Ovary (tissue), 9 donors: Measurements from ENCODE around the gene GAREM1. TPM values are rescaled to one million over a fixed set of nuclear protein-coding genes. Genes with fewer than 3 reads are reported as not detected.
"Not testable (repeated sequence)": the region's sequence is repeated elsewhere in the genome, so short reads cannot be mapped to it uniquely, and the experiment has no call there.

Experiments
- DNase-seq, 5 donors: peaks; one replicate each; pipeline ENCODE4 v3.0.0-alpha.2; 2019 to 2020
- H3K27ac ChIP-seq, 2 donors: fragments of 200-600 bp; one replicate each; pipeline versions ENCODE4 v1.5.1 to v1.8.0; 2019 to 2022
- H3K27me3 ChIP-seq: fragments of 200-600 bp; one replicate; pipeline ENCODE4 v1.8.0; 2022
- H3K36me3 ChIP-seq: fragments of 200-600 bp; sonication (generic); one replicate; pipeline ENCODE4 v1.5.1; 2019
- H3K4me1 ChIP-seq: one replicate; pipeline ENCODE4 v1.8.1; 2013; ENCODE audit warnings: mild to moderate bottlenecking, moderate library complexity; ENCODE audit not compliant: insufficient read depth
- H3K4me3 ChIP-seq: fragments of 200-600 bp; sonication (generic); one replicate; pipeline ENCODE4 v1.5.1; 2017
- H3K9me3 ChIP-seq, 2 donors: fragments of 200-600 bp in 1 of 2; sonication (generic) in 1 of 2; one replicate each; pipeline versions ENCODE4 v1.5.1 to v1.8.1; 2013 to 2019; ENCODE audit warnings: mild to moderate bottlenecking in 1 of 2, moderate library complexity in 1 of 2
- CTCF ChIP-seq, 3 donors: fragments of 450-650 bp in 2 of 3; fragments of 200-600 bp in 1 of 3; IDR thresholded peaks; one replicate each; pipeline versions ENCODE4 v1.5.1 to v1.8.0; 2016 to 2022; ENCODE audit warnings: antibody characterized with exemption in 3 of 3, mild to moderate bottlenecking in 1 of 3
- EP300 ChIP-seq: sonication (generic); formaldehyde crosslinking; IDR thresholded peaks from one replicate; pipeline ENCODE4 v1.6.1; 2017; ENCODE audit warnings: antibody characterized with exemption
- POLR2A ChIP-seq: fragments of 450-650 bp; IDR thresholded peaks from one replicate; pipeline ENCODE4 v1.6.1; 2017; ENCODE audit warnings: antibody characterized with exemption, mild to moderate bottlenecking, moderate library complexity
- WGBS, 3 donors: extraction: QIAGEN DNeasy Blood & Tissue Kit in 1 of 3; methylation state at CpG; one replicate each; pipeline versions ENCODE4 v1.1.5 to v1.1.7; 2013 to 2017; 5-methylcytosine and 5-hydroxymethylcytosine counted together
- intact Hi-C, 4 donors: fragments of 100-400 bp; cut with DNase I; formaldehyde crosslinking; loops; one replicate each; pipeline versions ENCODE4 v1.11.0 to v1.15.1; 2022 to 2023
- polyA plus RNA-seq, 2 donors: library from polyadenylated mRNA; stranded (reverse); fragments of 200-250 nt in 1 of 2; fragments of 350-450 nt in 1 of 2; fragmentation: Illumina TruSeq in 1 of 2; extraction: RNeasy Lipid Tissue Mini Kit (QIAGEN cat#74804) in 1 of 2; gene quantifications; one replicate each; pipeline ENCODE4 v1.2.3, GENCODE V29; 2013 to 2014
- total RNA-seq, 7 donors: library from RNA; depleted of rRNA in 2 of 7; stranded (reverse); fragments of >200 nt in 2 of 7; fragmentation: NEBNext Ultra II Directional in 3 of 7; extraction: Animal tissue kit (Norgen Biotek cat#: 25700) in 3 of 7; gene quantifications; one replicate each; pipeline versions ENCODE4 v1.1.0 to v1.2.4, GENCODE V29; 2016 to 2023
- donor health status: DM: no; HTN: no; CAD: no; lungs with moderate emphysema.
- donor health status: DM: no; HTN: no; CAD: no.
- donor health status: Bipolar disorder and iron deficiency.
- donor health status: DM: yes; HTN: yes; CAD: no.
- donor health status: DM: no; HTN: no; CAD: no.
- donor health status: DM: yes; HTN: yes; CAD: no.

GAREM1 gene
- total and polyA plus RNA-seq, 9 donors: 2.7 to 15.2 (median 7.1) TPM

DNA sequence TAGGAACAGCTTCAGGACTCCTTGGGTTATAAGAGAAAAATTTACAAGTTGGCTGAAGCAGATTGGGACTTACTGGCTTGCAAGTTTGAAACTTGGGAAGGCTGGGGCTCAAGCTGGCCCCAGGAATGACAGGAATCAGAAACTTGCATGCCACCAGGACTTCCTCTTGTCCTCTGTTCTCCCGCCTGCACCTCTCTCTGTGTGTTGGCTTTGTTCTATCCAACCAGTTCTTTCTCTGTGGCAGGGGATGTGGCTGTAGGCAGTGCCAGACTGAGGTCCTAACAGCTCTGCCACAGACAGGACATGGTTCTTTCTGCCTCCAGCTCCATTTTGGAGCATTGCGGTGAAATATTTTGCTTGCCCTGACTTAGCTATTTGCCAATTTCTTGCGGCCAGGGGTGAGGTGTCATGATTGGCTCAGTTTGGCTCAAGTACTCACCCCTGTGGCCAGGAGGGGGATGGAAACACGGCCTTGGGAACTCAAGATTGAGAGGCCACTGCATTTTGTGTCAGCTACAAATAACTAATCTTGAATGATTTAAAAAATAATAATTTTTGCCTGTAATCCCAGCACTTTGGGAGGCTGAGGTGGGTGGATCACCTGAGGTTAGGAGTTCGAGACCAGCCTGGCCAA, 231.9 kb downstream of the GAREM1 start:
- WGBS, 3 donors: 83 to 91% (median 85%) methylated on average over 5 of the region's 5 CpGs
- intact Hi-C loops: no loop called here
- no peaks in the 10 kb centered on the region for H3K27me3 ChIP-seq
- TF ChIP-seq POLR2A (no peak), CTCF (IDR thresholded peaks at IDR 0.05) (no peak), EP300 (no peak)
- DNase-seq: no peak
- no peak overlapping the region for H3K4me3 ChIP-seq
- H3K36me3 ChIP-seq: no peaks in the 10 kb centered on the region
- H3K4me1 ChIP-seq: no peaks in the 10 kb centered on the region
- no peak overlapping the region for H3K27ac ChIP-seq
- H3K9me3 ChIP-seq: no peaks in the 10 kb centered on the region

DNA sequence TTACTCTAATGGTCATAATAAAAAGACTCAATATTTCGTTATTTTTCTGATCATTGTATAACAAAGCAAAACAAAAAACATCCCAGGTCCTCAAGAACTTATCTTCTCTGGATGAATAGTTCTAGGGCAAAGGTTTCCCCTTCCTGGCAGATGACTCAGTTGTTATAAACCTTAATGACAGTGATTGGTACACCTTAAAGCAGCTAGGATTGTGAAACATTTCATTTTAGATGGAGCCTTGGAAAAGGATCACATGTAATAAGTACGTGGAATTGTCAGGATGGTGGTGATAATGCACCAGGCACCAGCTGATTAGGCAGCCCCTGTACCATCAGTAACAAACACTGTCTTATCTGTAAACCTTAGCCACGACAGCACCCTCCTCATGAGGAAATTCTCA, 233.6 kb downstream of the GAREM1 start:
- intact Hi-C loops: no loop called here
- TF ChIP-seq EP300 (no peak), CTCF (IDR thresholded peaks at IDR 0.05) (no peak)
- Histone ChIP-seq H3K27me3 (no peaks in the 10 kb centered on the region), H3K27ac (no peak overlapping the region), H3K36me3 (no peaks in the 10 kb centered on the region), H3K9me3 (no peaks in the 10 kb centered on the region), H3K4me1 (no peaks in the 10 kb centered on the region), H3K4me3 (no peak overlapping the region)
- 17 to 53% (median 34%) methylated on average over 3 of the region's 3 CpGs for WGBS, 3 donors
- DNase-seq: no peak

DNA sequence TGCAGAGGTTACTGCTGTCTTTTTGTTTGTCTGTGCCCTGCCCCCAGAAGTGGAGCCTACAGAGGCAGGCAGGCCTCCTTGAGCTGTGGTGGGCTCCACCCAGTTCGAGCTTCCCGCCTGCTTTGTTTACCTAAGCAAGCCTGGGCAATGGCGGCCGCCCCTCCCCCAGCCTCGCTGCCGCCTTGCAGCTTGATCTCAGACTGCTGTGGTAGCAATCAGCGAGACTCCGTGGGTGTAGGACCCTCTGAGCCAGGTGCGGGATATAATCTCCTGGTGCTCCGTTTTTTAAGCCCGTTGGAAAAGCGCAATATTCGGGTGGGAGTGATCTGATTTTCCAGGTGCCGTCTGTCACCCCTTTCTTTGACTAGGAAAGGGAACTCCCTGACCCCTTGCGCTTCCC, 237.3 kb downstream of the GAREM1 start:
- H3K4me1 ChIP-seq, H3K4me3 ChIP-seq, intact Hi-C loops, H3K27ac ChIP-seq, H3K27me3 ChIP-seq, DNase-seq, H3K36me3 ChIP-seq, H3K9me3 ChIP-seq: not testable (repeated sequence)
- WGBS, 3 donors: 94 to 99% (median 97%) methylated on average over 14 to 15 of the region's 15 CpGs

DNA sequence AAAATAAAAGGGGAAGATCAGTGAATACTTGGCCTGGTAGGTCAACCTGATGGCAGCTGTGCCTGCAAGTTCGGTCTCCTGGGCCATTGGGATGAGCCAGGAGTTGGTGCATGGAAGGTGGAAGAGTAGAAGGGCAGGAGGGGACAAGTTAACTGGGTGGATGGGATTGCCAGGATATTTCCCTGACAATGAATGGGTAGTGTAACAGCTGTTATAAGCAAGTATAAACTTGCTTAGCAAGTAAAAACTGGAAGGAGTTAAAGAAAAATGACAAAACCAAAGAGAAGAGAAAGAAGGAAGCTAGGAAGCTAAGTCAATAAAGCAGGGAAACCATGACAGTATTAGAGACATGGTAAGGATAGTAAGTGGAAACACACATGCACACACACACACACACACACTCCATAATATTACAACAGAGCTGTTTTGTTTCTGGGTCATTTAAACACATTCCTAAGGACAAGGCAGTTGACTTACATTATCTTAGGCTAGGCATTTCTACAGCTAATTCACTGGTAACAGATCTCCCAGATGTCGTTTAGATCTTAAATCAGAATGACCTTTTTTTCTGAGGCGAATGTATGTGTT, 251.2 kb downstream of the GAREM1 start:
- WGBS, 3 donors: 69 to 79% (median 75%) methylated on average over 3 of the region's 3 CpGs
- Histone ChIP-seq H3K4me1 (no peaks in the 10 kb centered on the region), H3K36me3 (no peaks in the 10 kb centered on the region), H3K27me3 (no peaks in the 10 kb centered on the region), H3K27ac (no peak overlapping the region), H3K9me3 (no peaks in the 10 kb centered on the region), H3K4me3 (no peak overlapping the region)
- TF ChIP-seq CTCF (IDR thresholded peaks at IDR 0.05): no peak
- no peak for TF ChIP-seq POLR2A
- TF ChIP-seq EP300: no peak
- no peak for DNase-seq
- intact Hi-C loops: no loop called here

DNA sequence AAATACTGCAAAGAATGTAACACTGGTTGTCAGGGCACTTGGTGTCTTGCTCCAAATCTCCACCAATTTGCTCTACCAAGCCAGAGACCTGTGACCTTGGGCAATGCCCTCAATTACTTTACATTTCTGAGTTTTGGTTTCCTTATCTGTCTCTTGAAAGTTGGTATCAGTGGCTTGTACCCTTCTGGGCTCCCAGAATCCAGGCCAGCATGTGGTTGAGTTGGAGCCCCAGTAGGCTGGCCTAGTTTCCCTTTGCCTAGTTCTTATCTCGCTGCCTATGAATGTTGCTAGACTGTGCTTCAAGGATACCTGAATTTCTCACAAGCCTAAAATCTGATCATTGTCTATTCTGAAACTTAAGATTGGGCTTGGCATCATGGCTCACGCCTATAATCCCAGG, 254.3 kb downstream of the GAREM1 start:
- no peak overlapping the region for H3K4me3 ChIP-seq
- no peaks in the 10 kb centered on the region for H3K4me1 ChIP-seq
- no peak for DNase-seq
- intact Hi-C loops: no loop called here
- H3K36me3 ChIP-seq: no peaks in the 10 kb centered on the region
- no peaks in the 10 kb centered on the region for H3K9me3 ChIP-seq
- 94 to 98% (median 95%) methylated on average over 2 of the region's 2 CpGs for WGBS, 3 donors
- no peak overlapping the region for H3K27ac ChIP-seq
- no peak for TF ChIP-seq EP300
- no peaks in the 10 kb centered on the region for H3K27me3 ChIP-seq
